ENCODE results near the gene PAQR3.

Gene PAQR3

DNA sequence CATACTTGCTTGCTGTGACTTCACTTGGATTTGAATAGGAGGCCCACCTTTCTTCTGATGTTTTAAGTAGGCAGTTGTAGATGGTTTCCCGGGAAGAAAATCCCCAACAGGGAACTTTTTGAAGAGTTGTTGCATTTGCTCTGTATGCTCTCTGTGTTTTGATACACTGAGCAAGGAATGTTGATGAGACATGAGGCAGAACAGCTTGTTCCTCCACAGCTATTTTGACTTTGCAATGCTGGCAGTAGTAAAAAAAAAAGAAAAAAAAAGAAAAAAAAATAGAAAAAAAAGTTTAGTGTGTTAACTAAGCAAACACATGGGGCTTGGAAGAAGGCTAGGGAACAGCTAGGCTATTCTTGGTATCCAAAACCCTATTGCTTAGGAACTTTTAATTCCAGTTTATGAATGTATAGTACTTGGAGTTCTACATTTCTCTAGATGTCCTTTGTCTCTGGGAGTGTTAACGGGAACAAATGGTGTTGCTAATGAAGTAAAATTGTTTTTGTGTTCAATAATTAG, 23.4 kb upstream of the PAQR3 start:
- DNase-seq (ENCODE audit: extremely low spot score): no peak
- ChIA-PET CTCF (interaction anchor here (2.0 kb wide), 1 partner anchor 10 kb away, joined by 5 read pairs; no protein-coding TSS in a partner anchor), POLR2A (no interaction called here)
- TF ChIP-seq, protein P1, sequence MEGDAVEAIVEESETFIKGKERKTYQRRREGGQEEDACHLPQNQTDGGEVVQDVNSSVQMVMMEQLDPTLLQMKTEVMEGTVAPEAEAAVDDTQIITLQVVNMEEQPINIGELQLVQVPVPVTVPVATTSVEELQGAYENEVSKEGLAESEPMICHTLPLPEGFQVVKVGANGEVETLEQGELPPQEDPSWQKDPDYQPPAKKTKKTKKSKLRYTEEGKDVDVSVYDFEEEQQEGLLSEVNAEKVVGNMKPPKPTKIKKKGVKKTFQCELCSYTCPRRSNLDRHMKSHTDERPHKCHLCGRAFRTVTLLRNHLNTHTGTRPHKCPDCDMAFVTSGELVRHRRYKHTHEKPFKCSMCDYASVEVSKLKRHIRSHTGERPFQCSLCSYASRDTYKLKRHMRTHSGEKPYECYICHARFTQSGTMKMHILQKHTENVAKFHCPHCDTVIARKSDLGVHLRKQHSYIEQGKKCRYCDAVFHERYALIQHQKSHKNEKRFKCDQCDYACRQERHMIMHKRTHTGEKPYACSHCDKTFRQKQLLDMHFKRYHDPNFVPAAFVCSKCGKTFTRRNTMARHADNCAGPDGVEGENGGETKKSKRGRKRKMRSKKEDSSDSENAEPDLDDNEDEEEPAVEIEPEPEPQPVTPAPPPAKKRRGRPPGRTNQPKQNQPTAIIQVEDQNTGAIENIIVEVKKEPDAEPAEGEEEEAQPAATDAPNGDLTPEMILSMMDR (IDR thresholded peaks at IDR 0.05; ENCODE audit: control extremely low read depth, extremely low read depth, low read depth, missing control alignments): no peak

DNA sequence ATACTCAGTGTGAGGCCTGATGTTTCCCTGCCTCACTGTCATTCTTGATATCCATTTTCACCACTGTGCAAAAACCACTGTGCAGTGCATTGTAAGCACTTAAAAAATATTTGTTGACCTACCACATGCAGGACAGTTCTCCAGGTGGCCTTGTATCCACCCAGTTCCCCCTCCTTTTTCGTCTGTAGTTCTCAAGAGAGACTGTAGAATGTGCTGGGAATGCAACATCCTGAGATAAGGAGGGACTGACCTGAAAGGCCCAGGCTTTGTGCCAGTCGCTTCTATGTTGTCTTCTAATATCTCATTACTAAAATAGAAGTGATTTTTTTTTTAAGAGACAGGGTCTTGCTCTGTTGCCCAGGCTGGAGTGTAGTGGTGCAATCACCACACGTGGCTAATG, 21.7 kb upstream of the PAQR3 start:
- TF ChIP-seq, protein P1 (IDR thresholded peaks at IDR 0.05; ENCODE audit: control extremely low read depth, extremely low read depth, low read depth, missing control alignments): no peak
- ChIA-PET CTCF (interaction anchor here (1.3 to 2.0 kb wide), 2 partner anchors 9 to 30 kb away, joined by 3 to 5 read pairs; no protein-coding TSS in a partner anchor), POLR2A (no interaction called here)
- DNase-seq (ENCODE audit: extremely low spot score): no peak

DNA sequence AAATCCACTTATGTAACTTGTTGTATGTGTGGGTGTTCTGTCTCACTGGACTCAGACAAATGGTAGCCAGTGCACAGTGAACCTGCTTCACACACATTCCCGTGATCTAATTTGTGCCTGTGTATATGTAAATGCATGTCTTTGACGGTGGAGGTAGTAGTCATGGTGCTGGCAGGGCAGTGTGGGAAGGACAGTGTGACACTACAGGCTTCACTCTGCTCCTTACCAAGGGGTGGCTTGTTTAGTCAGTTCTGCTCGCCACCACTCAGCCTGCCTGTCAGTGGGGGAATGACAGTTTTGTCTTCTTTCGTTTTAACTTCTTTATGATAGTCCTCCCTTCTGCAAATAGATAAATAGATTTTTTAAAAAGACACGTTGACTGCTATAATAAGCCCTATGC, 17.7 kb upstream of the PAQR3 start:
- DNase-seq (ENCODE audit: extremely low spot score): no peak
- TF ChIP-seq, protein P1 (IDR thresholded peaks at IDR 0.05; ENCODE audit: control extremely low read depth, extremely low read depth, low read depth, missing control alignments): no peak
- POLR2A ChIA-PET: no interaction called here
- CTCF ChIA-PET: no interaction called here

DNA sequence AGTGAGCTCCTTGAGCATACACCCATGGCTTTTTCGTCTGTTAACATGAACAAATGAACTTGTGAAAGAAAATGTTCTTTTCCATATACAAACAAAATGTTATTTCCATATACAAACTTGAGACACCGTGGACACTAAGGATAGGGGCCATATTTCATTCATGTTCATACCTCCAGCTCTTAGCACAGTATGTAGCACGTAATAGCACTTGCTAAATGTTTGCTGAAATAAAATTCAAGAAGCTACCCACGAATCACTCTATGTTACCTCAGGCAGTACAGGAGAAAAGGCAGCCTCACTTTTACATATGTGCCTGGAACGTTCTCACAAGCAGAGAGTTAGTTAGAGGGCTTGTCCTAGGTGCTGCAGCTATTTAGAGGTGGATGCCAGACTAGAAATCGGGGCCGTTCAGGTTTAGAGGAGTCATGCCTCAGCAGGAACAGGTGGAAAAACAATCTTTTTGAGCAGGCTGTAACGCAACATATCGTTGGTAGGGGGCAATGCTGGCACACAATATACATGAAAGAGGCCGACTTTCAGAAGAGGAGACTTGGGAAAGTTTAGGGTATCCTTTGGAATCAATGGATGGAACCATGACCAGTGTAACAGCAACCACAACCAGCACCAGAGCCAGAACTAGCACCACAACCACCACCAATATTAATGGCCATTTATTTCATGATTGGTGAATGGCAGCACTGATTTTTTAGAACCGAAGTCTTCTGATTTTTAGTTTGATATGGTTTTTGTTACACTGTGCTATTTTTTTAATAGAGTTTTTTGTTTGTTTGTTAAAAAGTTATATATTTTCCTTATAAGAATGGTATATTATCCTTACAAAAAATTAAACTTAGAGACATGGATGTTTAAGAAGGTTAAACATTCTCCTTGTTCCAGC, 14.8 kb upstream of the PAQR3 start:
- TF ChIP-seq, protein P1 (IDR thresholded peaks at IDR 0.05; ENCODE audit: control extremely low read depth, extremely low read depth, low read depth, missing control alignments): peak; percentile 41
- no peak for DNase-seq (ENCODE audit: extremely low spot score)
- CTCF ChIA-PET: interaction anchor here (0.8 to 2.5 kb wide), 6 partner anchors 15 to 1383 kb away, joined by 3 to 20 read pairs (median 4); partner anchors contain the start of gene PAQR3
- POLR2A ChIA-PET: no interaction called here

DNA sequence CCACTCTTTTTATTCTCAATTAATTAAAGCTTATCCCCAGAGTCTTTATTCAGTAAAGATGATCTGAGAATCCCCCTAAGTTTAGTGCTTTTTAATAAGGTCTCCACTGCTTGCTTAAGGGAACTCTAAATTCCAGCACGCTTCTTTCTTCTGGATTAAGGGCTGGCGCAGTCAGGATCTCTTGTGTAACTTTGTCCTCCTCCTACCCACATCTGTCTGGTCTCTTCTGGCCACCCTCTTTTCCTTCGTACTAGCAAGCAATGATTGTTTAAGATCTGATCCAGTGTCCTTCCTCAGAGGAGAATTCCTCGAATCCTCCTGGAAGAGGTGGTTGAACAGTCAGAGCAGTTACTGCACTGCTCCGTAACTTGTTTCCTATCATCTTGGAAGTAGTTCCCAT, 14.0 kb upstream of the PAQR3 start:
- DNase-seq (ENCODE audit: extremely low spot score): no peak
- ChIA-PET POLR2A (no interaction called here), CTCF (interaction anchor here (0.8 to 2.5 kb wide), 18 partner anchors 11 to 1384 kb away, joined by 3 to 20 read pairs (median 4); partner anchors contain the start of gene PAQR3)
- TF ChIP-seq, protein P1 (IDR thresholded peaks at IDR 0.05; ENCODE audit: control extremely low read depth, extremely low read depth, low read depth, missing control alignments): no peak

DNA sequence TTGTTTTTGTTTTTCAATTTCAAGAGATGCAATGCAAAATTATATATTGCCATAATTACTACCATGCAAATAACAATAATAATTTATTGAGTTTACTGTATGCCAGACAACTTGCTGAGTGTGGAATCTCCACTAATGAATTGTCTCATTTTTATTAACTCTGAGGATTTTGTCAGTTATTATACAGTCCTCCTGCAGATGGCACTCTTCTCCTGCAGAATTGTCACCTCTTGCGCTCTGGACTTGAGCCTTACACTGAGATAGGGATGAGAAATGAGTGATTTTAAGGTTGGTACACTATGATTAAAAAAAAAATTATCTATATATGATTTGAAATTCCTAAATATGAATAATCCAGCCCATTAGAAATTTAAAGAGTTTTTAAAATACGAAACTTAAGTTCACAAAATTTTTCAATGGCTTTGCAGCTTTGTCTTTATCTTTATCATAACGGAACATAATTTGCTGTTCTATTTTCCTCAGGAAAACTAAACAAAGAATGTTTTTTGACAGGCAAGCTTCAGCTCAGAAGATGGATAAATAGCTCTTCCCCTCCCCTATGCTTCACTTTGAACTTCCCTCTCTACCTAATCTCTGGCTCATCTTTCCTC, 12.7 kb upstream of the PAQR3 start:
- TF ChIP-seq, protein P1 (IDR thresholded peaks at IDR 0.05; ENCODE audit: control extremely low read depth, extremely low read depth, low read depth, missing control alignments): peak; percentile 60
- CTCF ChIA-PET: interaction anchor here (0.7 to 2.5 kb wide), 23 partner anchors 10 to 1277 kb away, joined by 3 to 20 read pairs (median 3); partner anchors contain the start of gene PAQR3
- POLR2A ChIA-PET: no interaction called here
- DNase-seq (ENCODE audit: extremely low spot score): peak; percentile 30

Data from GM10248 (cell line).